H9 (cell line): ENCODE data around the gene TSPAN9. TPM values are rescaled to one million over a fixed set of nuclear protein-coding genes. Genes with fewer than 3 reads are reported as not detected.

ENCODE experiments used
- DNase-seq: peaks from one replicate; pipeline ENCODE4 v3.0.0-alpha.2; 2017
- H2AFZ ChIP-seq: one replicate; pipeline ENCODE4 v1.6.1; 2013; ENCODE audit warnings: mild to moderate bottlenecking, low read length, control low read depth, moderate library complexity
- H2AK5ac ChIP-seq: 2 replicates; pipeline ENCODE4 v1.6.1; 2013; ENCODE audit warnings: low read length, control low read depth, mixed read lengths; ENCODE audit not compliant: insufficient read length
- H2BK120ac ChIP-seq: one replicate; pipeline ENCODE4 v1.6.1; 2013; ENCODE audit warnings: low read depth, mild to moderate bottlenecking, low read length, control low read depth, inconsistent platforms; ENCODE audit not compliant: poor library complexity, severe bottlenecking
- H2BK12ac ChIP-seq: 2 replicates; pipeline ENCODE4 v1.6.1; 2013; ENCODE audit warnings: low read length, control low read depth, mixed read lengths, low read depth; ENCODE audit not compliant: insufficient read length
- H2BK15ac ChIP-seq: 2 replicates; pipeline ENCODE4 v1.6.1; 2013; ENCODE audit warnings: low read depth, low read length, control low read depth
- H2BK20ac ChIP-seq: one replicate; pipeline ENCODE4 v1.6.1; 2013; ENCODE audit warnings: low read depth, mild to moderate bottlenecking, low read length, control low read depth, inconsistent platforms; ENCODE audit not compliant: poor library complexity, severe bottlenecking
- H2BK5ac ChIP-seq: 2 replicates; pipeline ENCODE4 v1.6.1; 2013; ENCODE audit warnings: low read length, control low read depth, mixed read lengths; ENCODE audit not compliant: insufficient read length
- H3K14ac ChIP-seq: 2 replicates; pipeline ENCODE4 v1.6.1; 2013; ENCODE audit warnings: low read length, control low read depth; ENCODE audit not compliant: insufficient read depth
- H3K18ac ChIP-seq: 2 replicates; pipeline ENCODE4 v1.6.1; 2013; ENCODE audit warnings: low read depth, mild to moderate bottlenecking, mixed read lengths, low read length, control low read depth; ENCODE audit not compliant: insufficient read length
- H3K23ac ChIP-seq: 2 replicates; pipeline ENCODE4 v1.6.1; 2013; ENCODE audit warnings: low read length, control low read depth, mixed read lengths, low read depth; ENCODE audit not compliant: insufficient read length
- H3K23me2 ChIP-seq: 2 replicates; pipeline ENCODE4 v1.6.1; 2013; ENCODE audit warnings: low read depth, mild to moderate bottlenecking, mixed read lengths, low read length, control low read depth; ENCODE audit not compliant: insufficient read length, poor library complexity, severe bottlenecking
- H3K27ac ChIP-seq: 2 replicates; pipeline ENCODE4 v1.5.1; 2013; ENCODE audit warnings: low read length, control low read depth, mixed read lengths, low read depth; ENCODE audit not compliant: insufficient read length
- H3K27me3 ChIP-seq: 2 replicates; pipeline ENCODE4 v1.6.1; 2013; ENCODE audit warnings: low read length, control low read depth, inconsistent platforms; ENCODE audit not compliant: insufficient read depth
- H3K4ac ChIP-seq: 2 replicates; pipeline ENCODE4 v1.6.1; 2013; ENCODE audit warnings: low read depth, mild to moderate bottlenecking, control low read depth, inconsistent platforms, low read length, moderate library complexity
- H3K4me1 ChIP-seq: 2 replicates; pipeline ENCODE4 v1.6.1; 2013; ENCODE audit warnings: low read length, control low read depth, inconsistent platforms; ENCODE audit not compliant: insufficient read depth
- H3K4me2 ChIP-seq: 2 replicates; pipeline ENCODE4 v1.6.1; 2013; ENCODE audit warnings: low read length, control low read depth, mixed read lengths; ENCODE audit not compliant: insufficient read length, insufficient read depth
- H3K56ac ChIP-seq: 2 replicates; pipeline ENCODE4 v1.6.1; 2013; ENCODE audit warnings: low read depth, mild to moderate bottlenecking, mixed read lengths, low read length, control low read depth; ENCODE audit not compliant: insufficient read length
- H3K79me1 ChIP-seq: 2 replicates; pipeline ENCODE4 v1.6.1; 2013; ENCODE audit warnings: low read depth, mild to moderate bottlenecking, moderate library complexity, low read length, control low read depth, inconsistent platforms; ENCODE audit not compliant: insufficient read depth, poor library complexity, severe bottlenecking
- H3K79me2 ChIP-seq: 2 replicates; pipeline ENCODE4 v1.6.1; 2013; ENCODE audit warnings: low read length, control low read depth, inconsistent platforms; ENCODE audit not compliant: insufficient read depth
- H3K9ac ChIP-seq: 2 replicates; pipeline ENCODE4 v1.6.1; 2013; ENCODE audit warnings: low read length, control low read depth, mixed read lengths; ENCODE audit not compliant: insufficient read length; ENCODE audit errors: extremely low read depth
- H3K9me3 ChIP-seq: one replicate; pipeline ENCODE4 v1.6.1; 2013; ENCODE audit warnings: low read depth, low read length, inconsistent platforms; ENCODE audit not compliant: control insufficient read depth
- H3T11ph ChIP-seq: one replicate; pipeline ENCODE4 v1.6.1; 2013; ENCODE audit warnings: mild to moderate bottlenecking, low read length, control low read depth, inconsistent platforms
- H4K20me1 ChIP-seq: one replicate; pipeline ENCODE4 v1.6.1; 2013; ENCODE audit not compliant: control insufficient read depth, insufficient read length, insufficient read depth
- H4K5ac ChIP-seq: 2 replicates; pipeline ENCODE4 v1.6.1; 2013; ENCODE audit warnings: low read depth, mild to moderate bottlenecking, mixed read lengths, low read length, control low read depth; ENCODE audit not compliant: insufficient read length
- H4K8ac ChIP-seq: replicated peaks from 2 replicates; pipeline ENCODE4 v1.6.1; 2013; ENCODE audit warnings: low read length, control low read depth, mixed read lengths, low read depth; ENCODE audit not compliant: insufficient read length
- H4K91ac ChIP-seq: 2 replicates; pipeline ENCODE4 v1.6.1; 2013; ENCODE audit warnings: low read depth, mild to moderate bottlenecking, moderate library complexity, mixed read lengths, low read length, control low read depth; ENCODE audit not compliant: insufficient read length
- H3K27ac Mint-ChIP-seq, 3 experiments: 2 replicates in 2 of 3; 3 replicates in 1 of 3; pipeline ENCODE4 v1.8.0; 2020 to 2021; ENCODE audit warnings: mixed read lengths in 3 of 3, mild to moderate bottlenecking in 1 of 3, moderate library complexity in 1 of 3
- H3K27me3 Mint-ChIP-seq: 2 replicates; pipeline ENCODE4 v1.8.0; 2021; ENCODE audit warnings: low read depth, mild to moderate bottlenecking, moderate library complexity, mixed read lengths
- H3K36me3 Mint-ChIP-seq, 3 experiments: 2 replicates in 2 of 3; 3 replicates in 1 of 3; pipeline ENCODE4 v1.8.0; 2020 to 2021; ENCODE audit warnings: low read depth in 3 of 3, mixed read lengths in 3 of 3; ENCODE audit not compliant: insufficient read depth in 1 of 3
- H3K4me1 Mint-ChIP-seq, 2 experiments: 2 replicates each; pipeline ENCODE4 v1.8.0; 2020; ENCODE audit warnings: mixed read lengths in 2 of 2
- H3K4me3 Mint-ChIP-seq, 2 experiments: 2 replicates in 1 of 2; 3 replicates in 1 of 2; pipeline ENCODE4 v1.8.0; 2020 to 2021; ENCODE audit warnings: mild to moderate bottlenecking in 2 of 2, mixed read lengths in 2 of 2, moderate library complexity in 1 of 2
- H3K9me3 Mint-ChIP-seq, 2 experiments: 2 replicates in 1 of 2; 3 replicates in 1 of 2; pipeline ENCODE4 v1.8.0; 2020; ENCODE audit warnings: mild to moderate bottlenecking in 2 of 2, mixed read lengths in 2 of 2, moderate library complexity in 1 of 2
- WGBS: extraction: QIAGEN DNeasy Blood & Tissue Kit; methylation state at CpG from one replicate; pipeline ENCODE4 v1.1.7; 2013; ENCODE audit warnings: missing lambda C conversion rate, low lambda C conversion rate, mixed read lengths; ENCODE audit not compliant: insufficient read length; ENCODE audit errors: extremely low coverage; 5-methylcytosine and 5-hydroxymethylcytosine counted together
- total RNA-seq: library from RNA; stranded (reverse); gene quantifications from 2 replicates; pipeline ENCODE4 v1.2.1, GENCODE V29; 2021
- TF ChIP-seq, protein P1 (sequence below): fragments of 200-600 bp; sonication (generic); conservative IDR thresholded peaks from 3 replicates; pipeline ENCODE4 v1.8.0; 2021; ENCODE audit warnings: antibody characterized with exemption, mild to moderate bottlenecking

TSPAN9 gene
- total RNA-seq, 1 experiment from 2014 or later, result 19.0 TPM

DNA sequence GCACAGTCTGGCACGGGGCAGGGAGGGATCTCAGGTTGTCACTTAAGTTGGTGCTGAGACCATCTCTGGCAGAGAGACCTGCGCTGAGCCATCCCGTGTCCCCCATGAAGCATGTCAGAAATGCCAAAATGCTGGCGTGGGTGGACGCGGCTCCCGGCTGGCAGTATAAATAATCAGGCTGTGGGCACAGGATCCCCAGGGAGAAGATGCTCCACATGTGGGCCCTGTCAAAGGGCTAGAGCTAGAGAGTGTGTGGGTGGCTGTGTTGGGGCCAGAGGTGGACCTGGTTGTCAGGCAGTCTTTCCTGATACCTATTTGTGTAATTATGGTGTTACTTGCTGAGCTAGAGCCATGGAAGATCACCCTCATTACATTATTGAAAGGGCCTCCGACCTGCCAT, 189.5 kb downstream of the TSPAN9 start:
- Mint-ChIP-seq H3K4me1 (peaks cover 9 to 28% of the 10 kb centered on the region in 2 experiments), H3K4me3 (no peak overlapping the region), H3K9me3 (no peaks in the 10 kb centered on the region), H3K27me3 (no peaks in the 10 kb centered on the region), H3K27ac (peak overlapping the region in 1 of 3 experiments; percentile 29; a peak in 1 of 7 replicates), H3K36me3 (no peaks in the 10 kb centered on the region; a peak in 1 of 7 replicates)
- Histone ChIP-seq H3K4ac (no peak overlapping the region), H2AK5ac (no peak overlapping the region), H3K23me2 (no peaks in the 10 kb centered on the region), H3K14ac (no peak overlapping the region), H3K9me3 (no peaks in the 10 kb centered on the region), H2BK5ac (no peak overlapping the region), H3T11ph (no peak overlapping the region), H3K4me2 (no peak overlapping the region), H2BK120ac (no peak overlapping the region), H4K20me1 (no peaks in the 10 kb centered on the region), H3K4me1 (no peaks in the 10 kb centered on the region), H3K9ac (no peak overlapping the region), H2BK20ac (no peak overlapping the region), H2BK12ac (no peak overlapping the region), H3K27ac (no peak overlapping the region), H4K91ac (no peak overlapping the region), H2BK15ac (no peak overlapping the region), H3K79me2 (no peaks in the 10 kb centered on the region), H3K56ac (no peak overlapping the region), H3K18ac (no peak overlapping the region), H3K79me1 (no peaks in the 10 kb centered on the region), H2AFZ (no peak overlapping the region), H4K5ac (no peak overlapping the region), H3K23ac (no peak overlapping the region), H4K8ac (no peak overlapping the region), H3K27me3 (no peaks in the 10 kb centered on the region)
- no CpG with 5 or more reads among the region's 8 CpGs for WGBS
- TF ChIP-seq, protein P1, sequence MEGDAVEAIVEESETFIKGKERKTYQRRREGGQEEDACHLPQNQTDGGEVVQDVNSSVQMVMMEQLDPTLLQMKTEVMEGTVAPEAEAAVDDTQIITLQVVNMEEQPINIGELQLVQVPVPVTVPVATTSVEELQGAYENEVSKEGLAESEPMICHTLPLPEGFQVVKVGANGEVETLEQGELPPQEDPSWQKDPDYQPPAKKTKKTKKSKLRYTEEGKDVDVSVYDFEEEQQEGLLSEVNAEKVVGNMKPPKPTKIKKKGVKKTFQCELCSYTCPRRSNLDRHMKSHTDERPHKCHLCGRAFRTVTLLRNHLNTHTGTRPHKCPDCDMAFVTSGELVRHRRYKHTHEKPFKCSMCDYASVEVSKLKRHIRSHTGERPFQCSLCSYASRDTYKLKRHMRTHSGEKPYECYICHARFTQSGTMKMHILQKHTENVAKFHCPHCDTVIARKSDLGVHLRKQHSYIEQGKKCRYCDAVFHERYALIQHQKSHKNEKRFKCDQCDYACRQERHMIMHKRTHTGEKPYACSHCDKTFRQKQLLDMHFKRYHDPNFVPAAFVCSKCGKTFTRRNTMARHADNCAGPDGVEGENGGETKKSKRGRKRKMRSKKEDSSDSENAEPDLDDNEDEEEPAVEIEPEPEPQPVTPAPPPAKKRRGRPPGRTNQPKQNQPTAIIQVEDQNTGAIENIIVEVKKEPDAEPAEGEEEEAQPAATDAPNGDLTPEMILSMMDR, result no peak
- DNase-seq, result no peak
